GM19035 (cell line): ENCODE data around the gene ARID2.

ENCODE experiments used
- ATAC-seq: cut with Tn5 transposase; IDR thresholded peaks from one replicate; pipeline ENCODE4 v1.9.1; 2021; ENCODE audit not compliant: unreplicated experiment

The ARID2 gene, protein sequence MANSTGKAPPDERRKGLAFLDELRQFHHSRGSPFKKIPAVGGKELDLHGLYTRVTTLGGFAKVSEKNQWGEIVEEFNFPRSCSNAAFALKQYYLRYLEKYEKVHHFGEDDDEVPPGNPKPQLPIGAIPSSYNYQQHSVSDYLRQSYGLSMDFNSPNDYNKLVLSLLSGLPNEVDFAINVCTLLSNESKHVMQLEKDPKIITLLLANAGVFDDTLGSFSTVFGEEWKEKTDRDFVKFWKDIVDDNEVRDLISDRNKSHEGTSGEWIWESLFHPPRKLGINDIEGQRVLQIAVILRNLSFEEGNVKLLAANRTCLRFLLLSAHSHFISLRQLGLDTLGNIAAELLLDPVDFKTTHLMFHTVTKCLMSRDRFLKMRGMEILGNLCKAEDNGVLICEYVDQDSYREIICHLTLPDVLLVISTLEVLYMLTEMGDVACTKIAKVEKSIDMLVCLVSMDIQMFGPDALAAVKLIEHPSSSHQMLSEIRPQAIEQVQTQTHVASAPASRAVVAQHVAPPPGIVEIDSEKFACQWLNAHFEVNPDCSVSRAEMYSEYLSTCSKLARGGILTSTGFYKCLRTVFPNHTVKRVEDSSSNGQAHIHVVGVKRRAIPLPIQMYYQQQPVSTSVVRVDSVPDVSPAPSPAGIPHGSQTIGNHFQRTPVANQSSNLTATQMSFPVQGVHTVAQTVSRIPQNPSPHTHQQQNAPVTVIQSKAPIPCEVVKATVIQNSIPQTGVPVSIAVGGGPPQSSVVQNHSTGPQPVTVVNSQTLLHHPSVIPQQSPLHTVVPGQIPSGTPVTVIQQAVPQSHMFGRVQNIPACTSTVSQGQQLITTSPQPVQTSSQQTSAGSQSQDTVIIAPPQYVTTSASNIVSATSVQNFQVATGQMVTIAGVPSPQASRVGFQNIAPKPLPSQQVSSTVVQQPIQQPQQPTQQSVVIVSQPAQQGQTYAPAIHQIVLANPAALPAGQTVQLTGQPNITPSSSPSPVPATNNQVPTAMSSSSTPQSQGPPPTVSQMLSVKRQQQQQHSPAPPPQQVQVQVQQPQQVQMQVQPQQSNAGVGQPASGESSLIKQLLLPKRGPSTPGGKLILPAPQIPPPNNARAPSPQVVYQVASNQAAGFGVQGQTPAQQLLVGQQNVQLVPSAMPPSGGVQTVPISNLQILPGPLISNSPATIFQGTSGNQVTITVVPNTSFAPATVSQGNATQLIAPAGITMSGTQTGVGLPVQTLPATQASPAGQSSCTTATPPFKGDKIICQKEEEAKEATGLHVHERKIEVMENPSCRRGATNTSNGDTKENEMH (N-terminal part only)

GRCh38 chr12:45729233-45730083 is at the start of gene ARID2:
ARID2 (plus strand) TSS chr12:45729706; CDS start chr12:45729837, 131 bp downstream.
- peak; percentile 10 for ATAC-seq

GRCh38 chr12:45680362-45680761 is 49.1 kb upstream of the ARID2 start:
- no peak for ATAC-seq

GRCh38 chr12:45681465-45681864 is 48.0 kb upstream of the ARID2 start:
- no peak for ATAC-seq

DNA sequence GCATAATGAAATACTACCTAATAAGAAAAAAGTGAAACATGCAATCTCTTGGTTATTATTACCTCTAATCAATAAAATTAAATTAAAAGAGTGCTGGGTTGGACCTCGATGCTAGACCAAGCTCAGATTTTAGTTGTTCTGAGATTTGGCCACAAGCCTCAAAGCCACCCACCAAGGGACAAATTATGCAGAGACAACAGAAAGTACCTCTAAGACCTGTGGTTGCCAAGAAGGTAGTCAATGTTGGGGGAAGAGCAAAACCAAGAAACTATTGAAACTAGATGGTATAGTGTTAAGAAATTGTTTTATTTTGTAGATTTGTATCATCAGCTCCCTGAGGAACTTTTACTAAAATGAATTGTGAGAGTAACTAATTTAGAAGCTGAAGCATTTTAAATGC is 43.8 kb upstream of the ARID2 start:
- ATAC-seq: no peak

DNA sequence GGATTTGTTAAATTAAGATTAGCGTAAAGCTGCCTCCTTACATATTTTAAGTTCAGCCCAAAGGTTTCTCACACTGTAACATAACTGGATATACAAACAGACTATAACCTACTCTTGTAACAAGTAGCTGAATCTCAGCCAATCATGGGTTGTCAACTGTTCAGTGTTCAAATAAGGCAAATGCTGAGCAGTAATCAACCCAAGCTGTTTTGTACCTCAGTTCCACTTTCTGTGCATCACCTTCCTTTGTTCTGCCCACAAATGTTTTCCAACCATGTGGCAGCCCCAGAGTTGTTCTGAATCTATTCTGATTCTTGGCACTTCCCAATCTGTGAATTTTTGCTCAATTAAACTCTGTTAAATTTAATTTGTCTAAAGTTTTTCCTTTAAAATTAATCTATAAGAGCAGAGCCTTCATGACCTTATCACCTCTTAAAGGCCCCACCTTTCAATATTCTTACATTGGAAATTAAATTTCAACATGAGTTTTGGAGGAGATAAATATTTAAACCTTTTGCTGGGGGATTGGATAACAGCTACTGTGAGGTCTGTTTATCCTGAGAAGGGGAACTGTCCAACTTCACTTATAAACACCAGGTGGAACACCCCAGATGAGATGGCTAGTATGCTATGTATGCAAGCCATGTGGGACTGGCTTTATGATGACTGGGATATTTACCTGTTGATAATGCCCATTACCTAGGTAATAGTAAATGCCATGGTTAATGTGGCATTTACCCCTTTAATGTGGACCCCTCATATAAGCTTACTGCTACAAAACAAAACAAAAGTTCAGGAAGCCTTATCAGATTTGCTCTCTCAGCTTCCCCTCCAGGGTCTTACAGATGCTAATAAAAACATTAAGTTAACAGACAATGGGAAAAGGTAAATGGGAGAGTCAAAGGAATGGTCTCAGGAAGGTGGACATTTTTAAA is 42.2 kb upstream of the ARID2 start:
- ATAC-seq: no peak

DNA sequence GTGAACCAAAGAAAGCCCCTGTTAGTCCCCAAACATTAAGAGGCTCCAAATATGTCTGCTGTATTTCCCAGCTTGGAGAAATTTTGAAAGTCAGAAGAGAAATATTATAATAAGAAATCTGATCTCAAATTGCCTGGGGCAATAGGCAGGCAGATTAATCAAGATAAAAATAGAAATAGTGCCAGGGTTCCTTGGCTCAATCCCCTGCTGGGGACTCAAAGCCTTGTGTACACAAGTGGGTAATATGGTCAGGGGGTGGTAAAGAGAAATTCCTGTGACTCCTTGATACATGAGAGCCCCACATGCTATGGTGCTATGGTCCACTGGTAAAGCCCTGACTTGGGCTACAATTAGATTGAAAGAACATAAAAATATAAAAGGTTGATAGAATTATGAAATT is 41.3 kb upstream of the ARID2 start:
- no peak for ATAC-seq

DNA sequence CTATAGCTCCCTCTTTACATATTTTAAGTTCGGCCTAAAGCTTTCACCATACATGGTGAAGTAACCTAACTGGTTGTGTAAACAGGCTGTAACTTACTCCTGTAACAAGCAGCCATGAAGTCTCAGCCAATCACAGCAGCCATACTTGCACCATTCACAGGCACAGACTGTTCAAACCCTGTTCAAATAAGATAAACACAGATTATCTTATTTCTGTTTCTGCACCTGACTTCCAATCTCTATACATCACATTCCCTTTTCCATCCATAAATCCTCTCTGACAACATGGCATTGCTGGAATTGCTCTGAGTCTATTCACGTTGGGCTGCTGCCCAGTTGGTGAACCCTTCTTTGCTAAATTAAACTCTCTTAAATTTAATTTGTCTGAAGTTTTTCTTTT is 34.5 kb upstream of the ARID2 start:
- ATAC-seq: no peak

DNA sequence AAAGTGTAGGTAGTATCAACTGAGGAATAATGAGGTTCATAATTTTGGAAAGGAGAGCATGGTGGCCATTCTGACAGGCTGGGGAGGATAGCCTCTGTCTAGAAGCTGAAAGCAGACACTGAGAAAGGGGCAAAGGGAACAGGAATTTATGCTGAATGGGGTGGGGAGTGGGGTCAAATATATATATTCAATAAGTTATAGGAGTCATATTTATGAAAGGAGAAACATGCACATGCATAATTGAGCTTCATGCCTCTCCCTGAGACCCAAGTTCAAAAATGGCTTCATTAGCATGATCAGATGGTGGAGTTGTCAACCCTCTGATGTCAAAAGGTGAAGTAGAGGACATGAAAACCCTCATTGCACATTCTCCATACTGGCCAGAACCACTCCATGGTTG is 33.9 kb upstream of the ARID2 start:
- no peak for ATAC-seq

DNA sequence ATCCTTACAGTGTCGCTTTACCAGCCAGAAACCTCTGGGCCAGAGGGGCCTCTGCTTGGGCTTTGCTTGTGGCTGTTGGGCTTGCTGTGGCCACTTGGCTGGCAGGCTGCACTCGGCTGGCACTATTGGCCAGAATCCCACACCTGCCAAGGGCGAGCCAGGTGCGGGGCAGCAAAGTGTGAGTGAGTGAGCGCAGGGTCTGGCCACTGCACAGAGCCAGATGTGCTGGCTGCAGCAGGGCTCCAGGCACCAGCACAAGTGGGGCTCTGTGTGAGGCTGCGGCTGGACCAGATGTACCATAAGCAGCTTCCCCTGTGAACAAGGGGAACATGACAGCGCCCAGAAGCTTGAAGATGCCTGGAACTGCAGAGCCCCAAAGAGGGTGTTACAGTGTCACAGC is 33.5 kb upstream of the ARID2 start:
- ATAC-seq: no peak

DNA sequence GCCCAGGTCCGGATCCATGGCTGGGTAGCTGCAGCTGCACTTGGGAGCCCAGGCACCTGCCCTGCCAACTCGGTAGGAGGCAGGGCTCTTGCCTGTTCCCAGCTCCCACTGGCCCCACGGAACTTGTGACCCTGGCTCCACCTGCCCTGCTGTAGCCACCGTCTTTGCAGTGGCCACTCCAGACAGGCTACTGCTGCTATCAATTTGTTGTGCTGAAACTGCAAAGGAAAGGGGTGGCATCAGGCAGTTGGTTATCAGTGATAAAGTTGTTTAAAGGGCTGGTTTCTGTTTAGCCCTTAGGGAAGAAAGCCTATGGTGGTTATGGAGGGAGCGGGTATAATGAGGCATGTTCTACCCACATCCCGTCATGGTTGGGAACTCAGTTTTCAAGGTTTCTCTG is 32.1 kb upstream of the ARID2 start:
- ATAC-seq: no peak

GRCh38 chr12:45701296-45701695 is 28.2 kb upstream of the ARID2 start:
- ATAC-seq: no peak

GRCh38 chr12:45703942-45704341 is 25.6 kb upstream of the ARID2 start:
- ATAC-seq: no peak

DNA sequence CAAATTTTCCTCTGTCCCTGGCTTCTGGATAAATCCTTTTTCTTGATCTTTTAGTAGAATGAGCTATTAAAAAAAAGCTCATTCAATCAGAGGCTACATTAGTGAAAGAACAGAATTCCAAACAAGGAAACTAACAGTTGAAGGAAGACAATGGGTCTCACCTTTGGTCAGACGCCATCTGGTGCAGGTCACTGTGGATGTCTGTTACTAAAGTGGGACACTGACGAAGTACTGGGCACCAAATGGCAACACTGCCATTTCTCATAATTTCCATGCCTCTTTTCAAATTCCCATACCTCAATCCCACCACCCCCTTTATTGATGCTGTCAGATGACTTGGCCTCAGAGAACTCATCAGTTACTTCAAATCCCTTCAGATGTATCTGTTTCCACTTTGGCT is 24.5 kb upstream of the ARID2 start:
- no peak for ATAC-seq

DNA sequence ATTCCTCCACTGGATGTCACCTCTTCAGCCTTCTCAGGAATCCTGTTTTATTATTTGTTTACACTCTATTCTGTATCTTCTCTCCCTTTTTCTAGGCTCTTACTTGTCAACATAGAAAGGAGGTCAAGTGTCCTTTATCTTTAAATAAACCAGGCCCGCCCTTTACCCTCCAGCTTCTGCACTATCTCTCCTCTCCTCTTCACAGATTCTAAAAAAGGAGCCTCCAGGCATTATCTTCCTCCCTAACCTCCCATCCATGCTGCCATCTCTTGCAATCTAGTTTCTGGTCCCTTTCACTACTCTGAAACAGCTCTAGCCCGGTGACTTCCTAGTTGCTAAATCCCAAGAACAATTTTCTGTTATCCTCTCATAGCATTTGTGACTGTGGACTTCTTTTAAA is 24.1 kb upstream of the ARID2 start:
- no peak for ATAC-seq

DNA sequence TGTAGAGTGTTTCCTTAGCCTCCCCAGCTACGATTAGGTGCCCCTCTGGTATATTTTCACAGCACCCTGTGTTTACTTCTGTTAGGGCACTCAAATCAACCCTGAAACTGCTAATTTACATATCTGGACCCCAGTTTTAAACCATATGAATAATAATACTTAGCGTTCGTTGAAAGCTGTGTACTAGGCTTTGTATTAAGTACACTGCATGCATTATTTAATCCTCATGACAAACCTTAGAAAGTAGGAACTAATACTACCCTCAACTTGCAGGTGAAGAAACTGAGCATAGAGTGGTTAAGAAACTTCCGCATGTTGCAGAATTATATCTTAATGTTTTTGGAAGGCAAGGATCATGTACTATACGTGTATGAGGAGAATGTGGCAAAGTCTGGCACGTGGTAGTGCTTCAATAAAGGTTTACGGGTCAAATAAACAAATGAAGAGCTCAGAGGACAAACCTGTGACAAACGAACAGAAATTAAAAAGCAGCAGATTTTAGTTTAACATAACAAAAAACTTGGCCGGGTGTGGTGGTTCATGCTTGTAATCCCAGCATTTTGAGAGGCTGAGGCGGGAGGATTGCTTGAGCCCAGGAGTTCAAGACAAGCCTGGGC is 22.2 kb upstream of the ARID2 start:
- no peak for ATAC-seq

GRCh38 chr12:45708363-45708762 is 21.1 kb upstream of the ARID2 start:
- no peak for ATAC-seq

DNA sequence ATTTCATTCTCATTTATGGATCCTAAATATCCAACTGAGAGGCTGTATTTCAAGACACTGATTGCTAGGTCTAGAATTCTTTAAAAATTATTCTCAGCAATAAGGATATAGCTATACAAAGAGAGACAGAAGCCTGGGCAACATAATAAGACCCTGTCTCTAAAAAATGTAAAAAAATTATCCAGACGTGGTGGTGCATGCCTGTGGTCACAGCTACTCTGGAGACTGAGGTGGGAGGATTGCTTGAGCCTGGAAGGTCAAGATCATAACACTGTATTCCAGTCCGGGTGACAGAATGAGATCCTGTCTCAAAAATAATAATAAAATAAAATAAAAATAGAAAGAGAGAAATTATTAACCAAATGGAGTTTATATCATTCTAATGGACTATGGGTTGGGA is 20.6 kb upstream of the ARID2 start:
- no peak for ATAC-seq

DNA sequence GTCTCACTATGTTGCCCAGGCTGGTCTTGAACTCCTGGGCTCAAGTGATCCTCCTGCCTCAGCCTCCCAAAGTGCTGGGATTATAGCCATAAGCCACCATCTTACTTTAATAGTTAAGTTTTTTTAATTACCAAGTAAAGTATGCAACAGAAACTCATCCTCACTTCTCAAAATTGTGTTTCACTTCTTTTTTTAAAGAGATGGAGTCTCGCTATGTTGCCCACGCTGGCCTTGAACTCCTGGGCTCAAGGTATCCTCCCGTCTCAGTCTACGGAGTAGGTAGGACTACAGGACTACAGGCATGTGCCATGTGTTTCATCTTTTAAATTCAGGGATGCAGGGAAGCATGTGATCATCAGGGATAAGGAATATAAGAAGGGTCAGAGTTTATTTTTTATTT is 17.2 kb upstream of the ARID2 start:
- no peak for ATAC-seq

GRCh38 chr12:45713078-45713477 is 16.4 kb upstream of the ARID2 start:
- no peak for ATAC-seq
